ENCODE measurements around the gene TMEM53.

Gene TMEM53

GRCh38 chr1:44609768-44610526 lies 64.3 kb downstream of the TMEM53 start:
- Histone ChIP-seq H3K9ac (ENCODE audit: low read length) (no peak overlapping the region), H3K27ac (ENCODE audit: low read depth, low read length) (no peak overlapping the region), H3K4me3 (ENCODE audit: low read length) (no peak overlapping the region), H3K36me3 (ENCODE audit: control insufficient read depth, insufficient read depth, low read length) (no peaks in the 10 kb centered on the region), H3K4me1 (ENCODE audit: control insufficient read depth, insufficient read depth, low read length) (no peaks in the 10 kb centered on the region), H3K27me3 (ENCODE audit: control insufficient read depth, insufficient read depth, low read length) (peaks cover 5% of the 10 kb centered on the region)

DNA sequence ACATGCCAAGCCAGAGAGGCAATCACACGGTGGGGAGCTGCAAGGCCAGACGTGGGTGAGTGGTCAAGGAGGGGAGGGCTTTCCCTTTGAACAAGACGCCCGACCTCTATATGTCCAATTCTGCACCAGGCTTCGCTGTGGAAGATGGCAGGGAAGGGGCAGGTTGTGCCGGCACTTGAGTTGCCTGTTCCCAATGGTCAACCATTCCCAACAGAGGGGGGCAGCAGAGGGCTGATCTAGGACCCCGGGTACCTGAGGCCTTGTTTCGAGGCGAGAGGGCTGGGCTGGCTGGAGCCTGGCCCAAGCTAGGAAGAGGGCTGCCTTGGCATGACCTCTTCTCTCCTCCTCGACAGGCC lies 64.9 kb downstream of the TMEM53 start:
- Histone ChIP-seq H3K4me3 (ENCODE audit: low read length) (no peak overlapping the region), H3K4me1 (ENCODE audit: control insufficient read depth, insufficient read depth, low read length) (no peaks in the 10 kb centered on the region), H3K9ac (ENCODE audit: low read length) (no peak overlapping the region), H3K27me3 (ENCODE audit: control insufficient read depth, insufficient read depth, low read length) (peaks cover 5% of the 10 kb centered on the region), H3K36me3 (ENCODE audit: control insufficient read depth, insufficient read depth, low read length) (no peaks in the 10 kb centered on the region), H3K27ac (ENCODE audit: low read depth, low read length) (no peak overlapping the region)

DNA sequence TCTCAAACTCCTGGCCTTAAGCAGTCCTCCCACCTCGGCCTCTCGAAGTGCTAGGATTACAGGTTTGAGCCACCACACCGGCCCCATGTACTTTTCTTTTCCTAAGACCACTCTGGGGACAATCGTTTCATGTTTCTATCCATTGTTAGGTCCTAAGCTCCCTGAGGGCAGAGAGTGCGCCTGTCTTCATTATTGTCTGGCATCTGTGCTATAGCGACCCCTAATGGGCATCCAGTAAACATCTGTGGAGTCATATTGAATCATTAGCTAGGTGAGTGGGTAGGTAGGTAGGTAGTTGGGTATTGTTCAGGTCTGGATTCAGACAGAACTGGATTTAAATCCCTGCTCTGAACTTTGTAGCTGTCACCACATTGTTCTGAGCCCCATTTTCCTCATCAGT lies 66.1 kb downstream of the TMEM53 start:
- H3K27me3 ChIP-seq (ENCODE audit: control insufficient read depth, insufficient read depth, low read length) = peaks cover 8% of the 10 kb centered on the region
- H3K36me3 ChIP-seq (ENCODE audit: control insufficient read depth, insufficient read depth, low read length) = no peaks in the 10 kb centered on the region
- no peak overlapping the region for H3K9ac ChIP-seq (ENCODE audit: low read length)
- H3K4me3 ChIP-seq (ENCODE audit: low read length) = no peak overlapping the region
- H3K27ac ChIP-seq (ENCODE audit: low read depth, low read length) = no peak overlapping the region
- no peaks in the 10 kb centered on the region for H3K4me1 ChIP-seq (ENCODE audit: control insufficient read depth, insufficient read depth, low read length)

DNA sequence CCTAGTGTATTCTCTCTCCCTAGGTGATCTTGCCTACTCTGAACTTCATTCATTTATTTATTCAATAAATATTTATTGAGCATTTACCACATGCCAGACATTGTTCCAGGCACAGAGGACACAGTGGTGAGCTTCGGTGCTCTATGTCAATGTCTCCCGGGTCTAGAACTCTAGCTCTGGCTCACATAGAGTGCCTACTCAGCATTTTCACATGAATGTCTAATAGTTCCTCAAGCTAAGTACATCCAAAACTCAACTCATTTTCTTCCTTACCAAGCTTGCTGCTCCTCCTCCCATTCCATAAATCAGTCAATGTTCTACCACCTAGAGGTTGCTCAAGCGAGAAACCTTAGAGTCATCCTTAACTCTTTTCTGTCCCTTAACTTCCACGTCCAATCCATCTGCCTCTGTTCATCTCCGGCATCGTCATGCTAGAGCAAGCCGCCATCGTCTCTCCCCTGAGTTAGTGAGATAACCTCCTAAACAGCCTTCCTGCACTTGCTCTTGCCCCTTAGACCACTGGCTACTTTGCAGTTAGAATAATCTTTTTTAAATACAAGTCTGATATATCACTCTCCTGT lies 67.5 kb downstream of the TMEM53 start:
- Histone ChIP-seq H3K4me1 (ENCODE audit: control insufficient read depth, insufficient read depth, low read length) (no peaks in the 10 kb centered on the region), H3K27ac (ENCODE audit: low read depth, low read length) (no peak overlapping the region), H3K27me3 (ENCODE audit: control insufficient read depth, insufficient read depth, low read length) (peaks cover 13% of the 10 kb centered on the region), H3K4me3 (ENCODE audit: low read length) (no peak overlapping the region), H3K36me3 (ENCODE audit: control insufficient read depth, insufficient read depth, low read length) (no peaks in the 10 kb centered on the region), H3K9ac (ENCODE audit: low read length) (no peak overlapping the region)

DNA sequence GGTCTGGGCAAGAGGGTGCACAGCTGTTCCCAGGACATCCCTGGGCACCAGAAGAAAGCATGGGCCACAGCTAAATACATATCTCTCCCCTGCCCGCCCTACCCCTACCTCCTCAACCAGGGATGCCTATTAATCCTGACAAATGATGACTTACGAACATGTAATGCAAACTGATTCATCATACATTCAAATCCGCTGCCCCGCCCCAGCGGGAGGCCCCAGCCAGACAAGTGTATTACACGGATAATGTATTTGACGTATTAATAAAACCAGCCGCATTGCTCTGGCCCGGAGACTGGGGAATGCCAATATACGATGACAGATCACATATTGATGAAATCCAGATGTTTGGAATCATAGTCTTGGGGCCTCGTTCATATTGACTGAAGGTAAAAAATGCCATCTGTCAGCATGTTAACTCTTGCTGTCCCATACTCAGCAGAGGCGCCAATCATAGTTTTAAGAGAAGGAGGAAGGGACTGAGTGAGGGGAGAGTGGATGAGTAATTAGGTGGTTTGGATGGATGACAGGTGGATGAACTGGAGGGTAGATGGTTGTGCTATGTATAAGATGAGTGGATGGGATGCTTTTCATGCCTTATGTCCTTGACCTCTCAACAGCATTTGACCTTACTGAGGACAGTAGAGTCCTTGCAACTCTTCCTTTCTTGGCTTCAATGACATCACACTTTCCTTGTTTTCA lies 68.2 kb downstream of the TMEM53 start:
- H3K27ac ChIP-seq (ENCODE audit: low read depth, low read length) = no peak overlapping the region
- no peak overlapping the region for H3K9ac ChIP-seq (ENCODE audit: low read length)
- H3K4me3 ChIP-seq (ENCODE audit: low read length) = no peak overlapping the region
- H3K36me3 ChIP-seq (ENCODE audit: control insufficient read depth, insufficient read depth, low read length) = no peaks in the 10 kb centered on the region
- H3K4me1 ChIP-seq (ENCODE audit: control insufficient read depth, insufficient read depth, low read length) = no peaks in the 10 kb centered on the region
- peaks cover 13% of the 10 kb centered on the region for H3K27me3 ChIP-seq (ENCODE audit: control insufficient read depth, insufficient read depth, low read length)

- no peaks in the 10 kb centered on the region for H3K4me1 ChIP-seq (ENCODE audit: control insufficient read depth, insufficient read depth, low read length)
- H3K27me3 ChIP-seq (ENCODE audit: control insufficient read depth, insufficient read depth, low read length) = peaks cover 9% of the 10 kb centered on the region
- no peak overlapping the region for H3K9ac ChIP-seq (ENCODE audit: low read length)
- H3K36me3 ChIP-seq (ENCODE audit: control insufficient read depth, insufficient read depth, low read length) = no peaks in the 10 kb centered on the region
- no peak overlapping the region for H3K27ac ChIP-seq (ENCODE audit: low read depth, low read length)
- H3K4me3 ChIP-seq (ENCODE audit: low read length) = no peak overlapping the region
These were observed 69.9 kb downstream of the TMEM53 start for GRCh38 chr1:44604157-44604955.

DNA sequence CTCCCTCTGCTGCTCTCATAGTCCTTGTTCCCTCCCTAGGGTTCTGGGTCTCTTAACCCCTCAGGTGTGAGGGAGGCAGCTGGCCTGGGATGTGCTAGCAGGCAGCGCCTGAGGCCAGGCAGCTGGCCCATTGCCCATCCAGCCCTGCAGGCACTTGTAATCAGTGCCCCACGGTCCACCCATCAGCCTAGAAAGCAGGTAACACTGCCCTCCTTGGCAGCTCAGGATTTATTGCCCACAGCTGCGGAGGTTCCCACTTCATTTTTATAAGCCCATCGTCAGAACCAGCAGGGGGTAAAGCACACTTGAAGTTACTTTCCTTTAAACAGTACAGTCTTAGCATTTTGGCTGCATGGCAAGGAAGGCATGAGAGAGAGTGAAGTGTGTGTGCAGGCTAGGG lies 70.6 kb downstream of the TMEM53 start:
- H3K4me3 ChIP-seq (ENCODE audit: low read length) = no peak overlapping the region
- no peaks in the 10 kb centered on the region for H3K4me1 ChIP-seq (ENCODE audit: control insufficient read depth, insufficient read depth, low read length)
- no peaks in the 10 kb centered on the region for H3K36me3 ChIP-seq (ENCODE audit: control insufficient read depth, insufficient read depth, low read length)
- no peak overlapping the region for H3K27ac ChIP-seq (ENCODE audit: low read depth, low read length)
- H3K27me3 ChIP-seq (ENCODE audit: control insufficient read depth, insufficient read depth, low read length) = peaks cover 9% of the 10 kb centered on the region
- no peak overlapping the region for H3K9ac ChIP-seq (ENCODE audit: low read length)
